Body of pancreas (tissue), 4 donors: ENCODE measurements around the gene ZNF761. TPM values are rescaled to one million over a fixed set of nuclear protein-coding genes. Genes with fewer than 3 reads are reported as not detected.
"Not testable (repeated sequence)": the region's sequence is repeated elsewhere in the genome, so short reads cannot be mapped to it uniquely, and the experiment has no call there.

Experiments used
- ATAC-seq: fragments of 150-250 bp; one replicate; pipeline ENCODE4 v1.9.1; 2016
- DNase-seq, 4 donors: peaks; one replicate each; pipeline ENCODE4 v3.0.0-alpha.2; 2019
- H3K27ac ChIP-seq, 4 donors: fragments of 200-600 bp; sonication (generic); 1 replicate in 3 of 4; 2 replicates in 1 of 4; pipeline versions ENCODE4 v1.5.1 to v1.6.1; 2016 to 2019; ENCODE audit warnings: mild to moderate bottlenecking in 1 of 4, mixed read lengths in 1 of 4, moderate library complexity in 1 of 4
- H3K27me3 ChIP-seq, 2 donors: fragments of 200-600 bp; sonication (generic); one replicate each; pipeline ENCODE4 v1.6.0; 2016; ENCODE audit warnings: mild to moderate bottlenecking in 1 of 2
- H3K36me3 ChIP-seq, 2 donors: fragments of 200-600 bp; sonication (generic); replicated peaks in 1 of 2; 2 replicates each; pipeline ENCODE4 v1.5.1; 2016; ENCODE audit warnings: low read depth in 2 of 2; ENCODE audit not compliant: insufficient read depth in 1 of 2
- H3K4me1 ChIP-seq: fragments of 200-600 bp; sonication (generic); one replicate; pipeline ENCODE4 v1.6.0; 2016
- H3K4me3 ChIP-seq, 2 donors: fragments of 200-600 bp; sonication (generic); 1 replicate in 1 of 2; 2 replicates in 1 of 2; pipeline ENCODE4 v1.5.1; 2016 to 2019
- H3K9me3 ChIP-seq, 3 donors: fragments of 200-600 bp; sonication (generic); 1 replicate in 2 of 3; 2 replicates in 1 of 3; pipeline ENCODE4 v1.5.1; 2016
- CTCF ChIP-seq, 7 experiments: fragments of 450-650 bp in 4 of 7; fragments of 200-600 bp in 3 of 7; sonication (generic) in 3 of 7; IDR thresholded peaks; one replicate each; pipeline ENCODE4 v1.5.1; 2016 to 2019; ENCODE audit warnings: antibody characterized with exemption in 7 of 7
- POLR2A ChIP-seq, 3 donors: fragments of 450-650 bp; IDR thresholded peaks; one replicate each; pipeline ENCODE4 v1.6.1; 2016; ENCODE audit warnings: antibody characterized with exemption in 3 of 3, mild to moderate bottlenecking in 2 of 3
- WGBS, 2 donors: methylation state at CpG; one replicate each; pipeline ENCODE4 v1.1.5; 2017; 5-methylcytosine and 5-hydroxymethylcytosine counted together
- intact Hi-C: fragments of 100-400 bp; cut with DNase I; formaldehyde crosslinking; loops from one replicate; pipeline ENCODE4 v1.15.1; 2023
- total RNA-seq, 2 donors: library from RNA; depleted of rRNA; stranded (reverse); fragments of >200 nt; gene quantifications; one replicate each; pipeline ENCODE4 v1.1.0, GENCODE V29; 2016

Gene ZNF761
- total RNA-seq, 2 donors from 2014 or later, result 4.3 to 6.2 TPM

DNA sequence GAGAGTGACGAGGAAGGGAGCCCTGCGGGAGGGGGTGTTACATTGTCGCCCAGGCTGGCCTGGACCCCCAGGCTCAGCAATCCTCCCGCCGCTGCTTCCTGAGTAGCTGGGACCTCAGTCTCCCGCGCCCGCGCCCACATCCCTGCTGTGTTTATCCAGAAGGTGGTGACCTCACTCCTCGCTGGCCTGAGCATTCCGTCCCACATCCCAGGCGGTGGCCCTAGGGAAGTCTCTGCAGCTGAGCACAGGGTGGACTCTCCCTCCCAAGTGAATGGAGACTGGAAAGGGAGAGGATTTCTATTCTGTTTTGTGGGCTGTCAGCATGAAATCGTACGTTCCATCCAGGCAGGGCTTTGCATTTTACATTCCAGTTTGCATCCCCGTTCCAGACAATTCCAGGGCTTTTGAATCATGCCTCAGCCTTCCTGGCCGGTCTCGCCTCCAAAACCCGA is 37.2 kb upstream of the ZNF761 start:
- peak overlapping the region; percentile 68 to 92 (median 79) for H3K27ac ChIP-seq
- TF ChIP-seq CTCF (IDR thresholded peaks at IDR 0.05) (no peak), POLR2A (IDR thresholded peaks at IDR 0.05) (no peak)
- 5 to 10% methylated on average over 15 to 18 of the region's 18 CpGs for WGBS, 2 donors

GRCh38 chr19:53394974-53395839 is 36.6 kb upstream of the ZNF761 start, which contains the start of gene ZNF765:
TSS of gene ZNF765 (plus strand) at chr19:53395149. CDS start at chr19:53398016, 2,867 bp downstream.
- Histone ChIP-seq H3K4me1 (peaks cover 18% of the 10 kb centered on the region), H3K4me3 (peak within 1 kb of the TSS; percentile 87 to 95), H3K36me3 (peaks cover 0 to 3% of the 10 kb centered on the region in 2 donors), H3K27me3 (no peaks in the 10 kb centered on the region), H3K27ac (peak within 1 kb of the TSS; percentile 68 to 92 (median 79)), H3K9me3 (no peaks in the 10 kb centered on the region)
- 0 to 1% methylated on average over 43 to 58 of the region's 58 CpGs for WGBS, 2 donors
- intact Hi-C loops, result no loop called here
- peak; percentile 99 for ATAC-seq
- TF ChIP-seq CTCF (IDR thresholded peaks at IDR 0.05) (peak; percentile 36 to 66 (median 53)), POLR2A (IDR thresholded peaks at IDR 0.05) (peak; percentile 43 to 86 (median 81))
- peak; percentile 95 to 96 (median 96) for DNase-seq

More for the DNA sequence above, 37.2 kb upstream of the ZNF761 start:
- H3K27me3 ChIP-seq, result no peaks in the 10 kb centered on the region
- ATAC-seq (peak; percentile 47), DNase-seq (peak; percentile 49 to 56 (median 52))
- peaks cover 0 to 5% (median 0%) of the 10 kb centered on the region in 3 donors for H3K9me3 ChIP-seq
- peaks cover 18% of the 10 kb centered on the region for H3K4me1 ChIP-seq
- no peaks in the 10 kb centered on the region for H3K36me3 ChIP-seq
- intact Hi-C loops, result no loop called here
- peak overlapping the region in 1 of 2 donors; percentile 95 for H3K4me3 ChIP-seq

GRCh38 chr19:53395840-53396524 is 35.8 kb upstream of the ZNF761 start:
- H3K9me3 ChIP-seq, intact Hi-C loops, H3K27me3 ChIP-seq, DNase-seq, H3K36me3 ChIP-seq, ATAC-seq: not testable (repeated sequence)
- Histone ChIP-seq H3K27ac (peak overlapping the region in 3 of 4 donors; percentile 72 to 92 (median 86)), H3K4me3 (peak overlapping the region; percentile 87 to 95), H3K4me1 (peaks cover 18% of the 10 kb centered on the region)
- 5 to 6% methylated on average over 9 of the region's 9 CpGs for WGBS, 2 donors

- Histone ChIP-seq H3K4me3 (no peak overlapping the region), H3K36me3 (peaks cover 0 to 3% of the 10 kb centered on the region in 2 donors), H3K27me3 (no peaks in the 10 kb centered on the region), H3K4me1 (peaks cover 18% of the 10 kb centered on the region), H3K27ac (no peak overlapping the region), H3K9me3 (no peaks in the 10 kb centered on the region)
- intact Hi-C loops, result no loop called here
- WGBS, 2 donors, result 0 to 3% methylated on average over 1 of the region's 1 CpG
- no peak for TF ChIP-seq POLR2A (IDR thresholded peaks at IDR 0.05)
- DNase-seq (no peak), ATAC-seq (no peak)
Observed at GRCh38 chr19:53396525-53396868, 35.3 kb upstream of the ZNF761 start.

- H3K4me3 ChIP-seq, H3K9me3 ChIP-seq, intact Hi-C loops, H3K27ac ChIP-seq, DNase-seq, ATAC-seq, H3K27me3 ChIP-seq: not testable (repeated sequence)
- H3K4me1 ChIP-seq, result peaks cover 18% of the 10 kb centered on the region
- peaks cover 8 to 11% of the 10 kb centered on the region in 2 donors for H3K36me3 ChIP-seq
- WGBS, 2 donors, result 53 to 56% methylated on average over 1 of the region's 1 CpG
Observed at GRCh38 chr19:53397918-53398317, 33.9 kb upstream of the ZNF761 start.
